ENCODE data around the gene CTCFL.

The CTCFL gene

DNA sequence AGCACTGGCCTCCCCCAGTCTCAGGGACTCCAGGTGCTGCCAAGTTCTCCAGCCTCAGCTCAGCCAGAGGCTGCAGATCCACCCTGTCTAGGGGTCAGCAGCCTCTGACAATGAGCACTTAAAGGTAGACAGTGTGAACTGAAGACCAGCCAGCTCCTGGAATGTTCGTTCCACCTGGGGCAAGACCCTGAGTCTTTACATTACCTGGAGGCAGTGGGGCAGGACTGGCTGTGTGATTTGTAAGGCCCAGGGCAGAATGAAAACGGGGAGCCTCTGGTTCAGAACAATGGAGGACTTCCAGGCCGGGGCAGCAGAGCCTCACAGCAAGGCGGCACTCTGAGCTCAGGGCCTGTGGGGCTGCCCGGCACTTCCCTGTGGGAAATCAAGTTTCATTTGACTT, 65.0 kb downstream of the CTCFL start:
- no peak for DNase-seq

DNA sequence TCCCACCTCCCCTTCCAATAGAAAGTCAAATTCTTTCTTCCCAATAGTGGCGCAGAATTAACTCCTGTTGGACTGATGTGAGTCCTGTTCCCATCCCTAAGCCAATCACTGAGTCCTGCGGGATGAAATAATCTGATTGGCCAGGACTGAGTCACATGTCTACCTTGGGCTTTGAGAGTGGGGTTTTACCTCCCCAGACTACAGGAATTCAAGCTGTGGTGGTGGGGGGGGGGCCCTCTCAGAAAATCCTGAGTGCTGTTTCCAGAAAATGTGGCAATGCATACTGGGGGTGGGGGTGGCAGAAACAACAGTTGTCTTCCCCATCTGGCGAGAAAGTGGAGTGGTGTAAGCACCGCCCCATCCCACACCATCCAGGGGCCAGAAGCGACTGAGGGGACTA, 65.7 kb downstream of the CTCFL start:
- no peak for DNase-seq

DNA sequence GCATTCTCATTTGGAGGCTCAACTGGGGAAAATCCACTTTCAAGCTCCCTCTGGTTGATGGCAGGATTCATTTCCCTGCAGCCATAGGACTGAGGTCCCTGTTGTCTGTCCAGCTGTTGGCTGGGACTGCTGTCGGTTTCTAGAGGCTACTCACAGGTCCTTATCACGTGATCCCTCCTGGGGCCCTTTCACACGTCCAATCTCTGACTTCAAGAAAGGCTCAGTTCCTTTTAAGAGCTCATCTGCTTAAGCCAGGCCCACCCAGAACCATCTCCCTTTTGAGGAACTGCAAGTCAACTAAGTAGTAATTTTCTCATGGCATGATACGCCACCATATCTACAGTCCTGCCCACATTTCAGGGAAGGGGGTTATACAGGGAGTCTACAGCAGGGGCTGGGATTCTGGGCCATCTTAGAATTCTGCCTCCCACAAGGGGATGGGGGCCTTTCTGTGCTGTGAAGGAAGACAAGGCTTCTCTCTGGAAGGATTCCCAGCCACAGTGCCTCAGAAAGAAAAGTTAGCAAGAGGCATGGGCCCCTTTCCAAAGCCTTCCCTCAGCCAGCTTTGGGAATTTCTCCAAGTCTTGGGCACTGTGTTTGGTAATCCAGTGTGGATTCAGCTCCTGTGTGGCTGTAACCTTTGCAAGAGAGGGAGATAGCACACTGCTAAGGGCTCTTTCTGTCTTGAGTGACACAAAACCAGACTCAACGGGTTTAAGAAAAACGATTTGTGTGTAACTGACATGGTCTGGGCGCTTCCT, 66.4 kb downstream of the CTCFL start:
- no peak for DNase-seq

DNA sequence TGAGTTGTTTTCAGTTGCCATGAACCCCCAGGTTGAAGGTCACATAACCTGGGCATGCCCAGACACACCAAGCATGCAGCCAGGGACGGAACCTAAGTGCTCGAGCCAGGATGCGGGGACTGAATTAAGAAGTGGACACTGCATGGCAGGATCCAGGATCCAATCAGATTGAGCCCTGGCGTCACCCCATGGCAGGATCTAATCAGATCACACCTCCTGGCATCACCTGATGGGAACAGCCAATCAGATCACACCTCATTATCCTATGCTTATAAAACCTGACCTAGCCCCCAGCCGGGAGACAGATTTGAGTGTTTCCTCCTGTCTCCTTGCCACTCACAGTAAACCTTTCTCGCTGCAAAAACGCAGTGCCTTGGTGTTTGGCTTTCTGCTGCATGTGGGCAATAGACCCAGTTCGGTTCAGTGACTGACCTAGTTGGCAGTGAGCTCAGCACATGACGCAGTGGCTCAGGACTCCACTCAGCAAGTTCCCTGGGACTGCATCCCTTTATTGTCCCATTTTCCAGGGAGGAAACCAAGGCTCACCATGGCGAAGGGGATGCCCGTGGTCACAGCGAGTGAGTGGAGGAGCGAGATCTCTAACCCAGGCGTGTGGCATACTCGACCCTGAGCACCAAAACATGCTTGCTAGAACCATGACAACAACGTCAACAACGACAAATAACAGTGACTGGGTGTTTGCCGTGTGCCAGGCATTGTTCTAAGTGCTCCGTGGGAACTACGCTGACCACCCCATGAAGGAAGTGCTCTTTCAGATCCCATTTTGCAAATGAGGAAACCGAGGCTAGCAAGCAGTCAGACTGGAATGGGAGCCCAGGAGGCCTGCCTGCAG, 67.5 kb downstream of the CTCFL start:
- no peak for DNase-seq

DNA sequence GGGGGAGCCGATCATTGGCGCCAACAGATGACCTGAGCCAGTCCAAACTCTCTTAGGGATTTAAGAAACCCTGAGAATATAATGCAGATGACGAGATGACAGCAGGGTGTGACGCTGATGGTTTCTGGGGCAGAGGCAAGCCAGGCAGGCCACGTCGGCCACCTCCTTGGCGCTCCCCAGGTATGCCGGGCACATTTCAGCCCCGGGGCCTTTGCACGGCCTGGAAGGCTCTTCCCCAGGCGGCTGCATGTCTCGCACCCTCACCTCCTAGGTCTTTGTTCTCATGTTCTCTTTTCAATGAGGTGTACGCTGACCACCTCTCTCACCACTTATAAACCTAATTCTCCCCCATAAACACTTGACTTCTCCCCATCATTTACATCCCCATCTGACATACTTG, 68.8 kb downstream of the CTCFL start:
- DNase-seq: no peak

DNA sequence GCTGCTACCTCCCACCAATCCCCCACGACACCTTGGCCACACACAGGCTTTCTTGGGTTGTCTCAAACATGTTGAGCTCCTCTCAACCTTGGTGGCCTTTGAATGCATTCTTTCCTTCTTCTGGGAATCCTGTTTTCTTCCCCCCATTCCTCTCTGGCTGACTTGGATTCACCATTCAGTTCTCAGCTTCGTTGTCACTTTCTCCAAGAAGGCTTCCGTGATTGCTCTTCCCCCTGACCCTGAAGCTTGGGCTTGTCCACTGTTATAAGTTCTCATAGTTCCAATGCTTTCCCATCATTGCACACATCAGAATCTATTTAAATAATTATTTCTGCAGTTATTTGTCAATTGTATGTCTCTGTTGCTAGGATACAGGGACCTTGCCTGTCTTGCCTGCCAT, 69.6 kb downstream of the CTCFL start:
- DNase-seq: no peak

DNA sequence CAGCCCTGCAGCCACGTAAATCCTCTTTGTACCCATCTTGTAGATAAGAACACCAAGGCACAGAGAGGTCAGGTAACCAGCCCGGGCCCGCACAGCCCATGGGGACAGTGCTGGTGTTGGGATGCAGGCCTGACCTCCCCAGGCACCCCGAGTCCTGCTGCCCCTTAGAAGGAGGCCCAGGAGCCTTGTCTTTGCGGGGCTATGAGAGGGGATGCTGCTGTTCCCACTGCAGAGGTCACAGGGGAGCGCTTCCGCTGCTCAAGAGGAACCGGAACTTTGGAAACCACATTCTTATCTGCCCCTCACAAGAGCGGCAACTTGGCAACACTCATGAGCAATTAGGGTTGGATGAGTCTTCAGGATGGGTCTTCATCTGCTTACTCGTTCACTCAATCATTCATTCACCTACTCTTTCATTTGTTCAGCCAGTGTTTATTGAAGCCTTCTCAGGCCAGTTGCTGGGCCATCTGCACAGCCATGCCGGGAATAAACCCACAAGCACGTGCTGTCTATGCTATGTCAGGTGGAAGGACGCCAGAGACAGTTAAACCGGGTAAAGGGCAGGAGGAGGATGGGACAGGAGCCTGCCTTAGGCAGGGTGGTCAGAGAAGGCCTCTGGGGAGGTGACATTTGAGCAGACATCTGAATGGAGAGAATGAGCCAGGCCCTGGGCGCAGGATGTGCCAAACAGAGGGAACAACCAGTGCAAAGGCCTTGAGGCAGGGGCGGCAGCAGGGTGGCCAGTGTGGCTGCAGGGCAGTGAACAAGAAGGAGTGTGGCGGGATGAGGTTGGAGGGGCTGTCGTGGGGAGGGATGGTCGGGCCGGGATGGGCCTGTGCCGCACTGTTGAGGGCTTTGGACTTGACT, 72.9 kb downstream of the CTCFL start:
- DNase-seq: no peak

DNA sequence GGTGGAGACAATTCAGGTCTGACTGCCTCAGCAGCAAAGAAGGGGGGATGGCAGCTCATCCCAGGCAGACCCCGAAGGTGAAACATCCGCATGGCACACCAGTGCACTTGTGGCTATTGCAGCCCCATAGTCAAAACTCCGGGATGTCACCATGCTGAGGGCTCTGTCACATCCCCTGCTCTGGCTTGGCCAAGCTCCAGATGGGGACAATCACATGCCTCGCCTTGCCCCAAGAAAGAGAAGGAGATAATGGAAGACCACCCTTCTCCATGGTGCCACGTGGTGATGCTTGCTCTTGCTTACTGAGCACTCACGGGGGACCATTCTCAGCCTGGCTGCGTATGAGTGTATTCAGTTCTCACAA, 73.5 kb downstream of the CTCFL start:
- no peak for DNase-seq

DNA sequence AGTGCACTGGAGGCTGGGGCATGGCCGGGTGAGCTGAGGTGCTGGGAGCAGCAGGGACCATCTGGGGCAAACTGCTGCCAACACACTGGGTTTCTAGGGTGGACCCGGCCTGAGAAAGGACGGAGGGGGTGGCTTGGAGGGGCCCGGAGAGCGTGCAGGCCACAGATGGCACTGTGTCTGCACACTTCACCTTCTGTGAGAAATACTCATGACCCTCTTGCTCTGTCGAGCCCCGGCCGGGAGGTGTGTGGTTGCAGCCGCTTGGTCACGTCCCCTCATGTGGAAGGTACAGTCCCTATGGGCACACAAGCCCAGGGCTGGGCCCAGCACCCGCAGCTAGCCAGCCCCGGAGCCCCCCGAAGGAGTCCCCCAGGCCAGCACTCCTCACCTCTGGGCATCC, 74.0 kb downstream of the CTCFL start:
- no peak for DNase-seq

DNA sequence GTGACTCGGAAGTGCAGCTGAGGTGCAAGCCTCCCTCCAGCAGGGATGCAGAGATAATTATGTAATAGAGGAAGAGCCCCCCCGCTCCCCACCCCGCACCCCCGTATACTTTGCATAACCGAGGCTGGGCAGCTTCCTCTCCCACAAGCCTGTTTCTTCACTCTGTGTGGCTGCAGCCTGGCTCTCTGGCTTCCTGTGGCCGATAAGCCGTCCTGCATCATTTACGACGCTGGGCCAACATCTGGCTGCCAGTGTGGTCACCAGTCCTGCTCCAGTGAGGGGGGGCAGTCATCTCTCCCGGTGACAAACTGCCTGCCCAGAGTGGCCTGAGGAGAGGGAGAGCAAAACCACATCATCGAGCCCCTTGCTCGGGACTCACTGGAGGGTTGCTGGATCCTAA, 74.5 kb downstream of the CTCFL start:
- DNase-seq: no peak

DNA sequence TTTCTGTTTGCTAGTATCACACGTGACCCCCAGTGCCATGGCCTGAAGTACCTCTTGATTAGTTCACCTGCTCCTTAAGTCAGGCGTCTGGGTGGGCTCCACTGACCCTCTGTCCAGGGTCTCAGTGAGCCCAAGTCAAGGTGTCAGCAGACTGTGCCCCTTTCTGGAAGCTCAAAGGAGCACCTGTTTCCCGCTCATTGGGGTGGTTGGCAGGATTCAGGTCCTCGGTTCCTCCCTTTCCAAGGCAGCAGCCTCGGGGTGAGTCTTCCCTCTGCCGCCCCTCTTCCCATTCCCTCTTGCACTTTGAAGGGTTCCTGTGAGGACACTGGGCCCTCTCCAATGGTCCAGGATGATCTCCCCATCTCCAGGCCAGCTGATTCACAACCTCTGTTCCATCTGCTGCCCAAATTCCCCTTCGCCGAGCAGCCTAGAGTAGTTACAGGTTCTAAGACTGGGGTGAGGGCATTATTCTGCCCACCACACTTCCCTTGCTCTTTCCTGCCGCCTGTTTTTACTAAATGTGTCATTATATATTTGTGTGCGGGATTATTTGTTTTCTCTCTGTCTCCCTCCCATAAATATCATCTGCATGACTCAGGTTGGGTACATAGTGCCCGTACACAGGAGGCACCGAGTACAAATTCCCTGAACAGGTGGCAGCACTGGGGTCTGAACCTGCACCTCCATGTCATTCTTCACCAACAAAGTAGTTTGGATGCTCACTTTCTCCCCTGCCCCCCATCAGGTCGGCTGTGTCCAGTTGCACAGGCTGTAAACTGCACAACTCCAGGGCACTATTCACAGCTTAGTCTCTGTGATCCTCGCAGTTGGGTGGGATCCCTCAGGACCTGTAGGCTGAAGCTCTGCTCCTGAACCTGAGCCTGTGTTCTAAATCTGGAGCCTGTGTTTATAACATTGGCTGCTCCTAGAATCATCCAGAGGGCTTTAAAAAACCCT, 75.3 kb downstream of the CTCFL start:
- DNase-seq: no peak

DNA sequence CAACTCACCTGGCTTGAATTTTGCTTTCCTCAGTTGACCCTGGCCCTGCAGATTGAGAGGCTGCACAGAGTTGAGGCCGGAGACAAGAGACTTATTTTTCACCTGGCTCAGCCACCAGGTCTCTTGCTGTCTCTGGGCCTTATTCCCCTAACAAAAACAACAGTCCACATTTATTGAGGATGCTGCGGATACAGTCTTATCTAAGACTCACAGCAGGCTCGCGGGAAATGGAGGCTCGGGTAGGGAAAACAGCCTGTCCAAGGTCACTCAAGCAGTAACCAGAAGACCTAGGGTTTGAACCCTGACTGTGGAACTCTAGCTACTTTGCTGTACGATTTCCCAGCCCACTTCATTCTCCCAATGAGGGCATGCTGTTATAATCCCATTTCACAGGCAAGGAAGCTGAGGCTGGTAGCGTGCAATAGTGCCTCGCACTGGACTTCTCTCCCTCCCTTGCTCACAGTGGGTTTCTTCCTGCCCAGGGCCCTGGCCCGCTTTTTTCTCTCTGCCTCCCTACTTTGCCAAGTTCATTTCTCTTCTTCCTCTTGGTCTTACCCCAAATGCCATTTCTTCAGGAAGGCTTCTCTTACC, 76.1 kb downstream of the CTCFL start:
- no peak for DNase-seq
